Central memory CD8-positive, alpha-beta T cell (primary cell): Measurements from ENCODE around the gene PLEKHA4.
"Not testable (repeated sequence)": the region's sequence is repeated elsewhere in the genome, so short reads cannot be mapped to it uniquely, and the experiment has no call there.

Source experiments
- ATAC-seq: fragments of 150-1000 bp; cut with Tn5 transposase; replicated peaks from 2 replicates; pipeline ENCODE4 v1.10.0; 2022; ENCODE audit warnings: mild to moderate bottlenecking, moderate FRiP score, moderate number of reproducible peaks; ENCODE audit not compliant: poor library complexity, severe bottlenecking; ENCODE audit errors: extremely low read depth
- DNase-seq, 2 donors: peaks; one replicate each; pipeline ENCODE4 v3.0.0; 2021; ENCODE audit warnings: low spot score in 2 of 2
- H3K27ac Mint-ChIP-seq: one replicate; pipeline ENCODE4 v1.8.0; 2022; ENCODE audit warnings: low read depth, mild to moderate bottlenecking, moderate library complexity, mixed read lengths
- H3K27me3 Mint-ChIP-seq: one replicate; pipeline ENCODE4 v1.8.0; 2022; ENCODE audit warnings: mixed read lengths
- H3K36me3 Mint-ChIP-seq: one replicate; pipeline ENCODE4 v1.8.0; 2022; ENCODE audit warnings: mild to moderate bottlenecking, moderate library complexity, mixed read lengths; ENCODE audit not compliant: insufficient read depth
- H3K4me1 Mint-ChIP-seq: one replicate; pipeline ENCODE4 v1.8.0; 2022; ENCODE audit warnings: mixed read lengths
- H3K4me3 Mint-ChIP-seq: one replicate; pipeline ENCODE4 v1.8.0; 2022; ENCODE audit warnings: mild to moderate bottlenecking, moderate library complexity, mixed read lengths
- H3K9me3 Mint-ChIP-seq: one replicate; pipeline ENCODE4 v1.8.0; 2022; ENCODE audit warnings: mixed read lengths

Gene PLEKHA4

DNA sequence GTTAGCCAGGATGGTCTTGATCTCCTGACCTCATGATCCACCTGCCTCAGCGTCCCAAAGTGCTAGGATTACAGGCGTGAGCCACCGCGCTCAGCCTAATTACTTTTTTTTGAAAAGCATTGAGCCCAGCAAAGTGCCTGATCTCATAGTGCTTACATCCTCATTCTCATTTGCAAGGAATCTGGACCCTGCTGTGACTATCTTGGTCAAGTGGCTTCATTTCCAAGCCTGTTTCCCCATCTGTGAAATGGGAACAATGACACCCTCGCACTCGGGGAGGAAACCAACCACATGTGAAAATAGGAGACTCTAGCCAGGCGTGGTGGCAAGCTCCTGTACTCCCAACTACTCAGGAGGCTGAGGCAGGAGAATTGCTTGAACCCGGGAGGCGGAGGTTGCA, 1.6 kb upstream of the PLEKHA4 start:
- Mint-ChIP-seq H3K4me3 (no peak overlapping the region), H3K36me3 (peaks cover 34% of the 10 kb centered on the region), H3K9me3 (no peaks in the 10 kb centered on the region), H3K27ac (no peak overlapping the region), H3K27me3 (peaks cover 13% of the 10 kb centered on the region), H3K4me1 (peaks cover 30% of the 10 kb centered on the region)
- DNase-seq (no peak), ATAC-seq (no peak)

- no peak for DNase-seq
- ATAC-seq: no peak
- H3K27ac Mint-ChIP-seq: no peak overlapping the region
- H3K36me3 Mint-ChIP-seq: peaks cover 11% of the 10 kb centered on the region
- peaks cover 13% of the 10 kb centered on the region for H3K27me3 Mint-ChIP-seq
- H3K4me1 Mint-ChIP-seq: peaks cover 8% of the 10 kb centered on the region
- no peak overlapping the region for H3K4me3 Mint-ChIP-seq
- no peaks in the 10 kb centered on the region for H3K9me3 Mint-ChIP-seq
These were observed 687 bp downstream of the PLEKHA4 start for GRCh38 chr19:48867746-48868113.

GRCh38 chr19:48867123-48867745, 1.2 kb downstream of the PLEKHA4 start:
- ATAC-seq (no peak), DNase-seq (no peak)
- Mint-ChIP-seq H3K4me1 (peaks cover 3% of the 10 kb centered on the region), H3K36me3 (peaks cover 6% of the 10 kb centered on the region), H3K4me3 (no peak overlapping the region), H3K27me3 (peaks cover 13% of the 10 kb centered on the region), H3K27ac (no peak overlapping the region), H3K9me3 (no peaks in the 10 kb centered on the region)

DNA sequence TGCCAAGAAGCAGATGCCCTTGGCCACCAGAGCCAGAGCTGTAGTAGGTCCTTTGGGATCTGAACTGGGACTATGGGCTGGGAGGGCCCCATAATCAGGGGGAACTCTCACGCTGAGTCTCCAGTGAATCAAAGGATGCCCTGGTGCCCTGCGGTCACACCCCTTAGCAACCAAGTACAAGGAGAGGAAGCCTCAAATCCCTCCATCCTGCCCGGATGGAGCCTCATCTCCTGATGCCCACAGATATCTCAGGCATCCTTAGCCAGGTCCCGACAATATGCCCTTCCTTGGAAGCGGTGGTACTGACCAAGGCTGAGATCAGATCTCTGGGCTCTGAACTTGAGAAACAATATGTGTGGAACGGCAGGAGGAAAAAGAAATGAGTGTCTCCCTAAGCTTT, 1.7 kb downstream of the PLEKHA4 start:
- no peak for ATAC-seq
- Mint-ChIP-seq H3K9me3 (no peaks in the 10 kb centered on the region), H3K36me3 (peaks cover 1% of the 10 kb centered on the region), H3K27ac (no peak overlapping the region), H3K4me1 (no peaks in the 10 kb centered on the region), H3K4me3 (no peak overlapping the region), H3K27me3 (peaks cover 13% of the 10 kb centered on the region)
- no peak for DNase-seq

GRCh38 chr19:48862827-48863226, 5.6 kb downstream of the PLEKHA4 start:
- Mint-ChIP-seq H3K9me3 (no peaks in the 10 kb centered on the region), H3K27ac (no peak overlapping the region), H3K4me3 (no peak overlapping the region), H3K36me3 (no peaks in the 10 kb centered on the region), H3K4me1 (peaks cover 10% of the 10 kb centered on the region), H3K27me3 (peaks cover 13% of the 10 kb centered on the region)
- ATAC-seq (no peak), DNase-seq (no peak)

GRCh38 chr19:48861313-48861712, 7.1 kb downstream of the PLEKHA4 start:
- H3K36me3 Mint-ChIP-seq: no peaks in the 10 kb centered on the region
- no peak for ATAC-seq
- no peaks in the 10 kb centered on the region for H3K9me3 Mint-ChIP-seq
- peaks cover under 1% of the 10 kb centered on the region for H3K27me3 Mint-ChIP-seq
- no peak overlapping the region for H3K4me3 Mint-ChIP-seq
- DNase-seq: no peak
- no peak overlapping the region for H3K27ac Mint-ChIP-seq
- peaks cover 10% of the 10 kb centered on the region for H3K4me1 Mint-ChIP-seq

DNA sequence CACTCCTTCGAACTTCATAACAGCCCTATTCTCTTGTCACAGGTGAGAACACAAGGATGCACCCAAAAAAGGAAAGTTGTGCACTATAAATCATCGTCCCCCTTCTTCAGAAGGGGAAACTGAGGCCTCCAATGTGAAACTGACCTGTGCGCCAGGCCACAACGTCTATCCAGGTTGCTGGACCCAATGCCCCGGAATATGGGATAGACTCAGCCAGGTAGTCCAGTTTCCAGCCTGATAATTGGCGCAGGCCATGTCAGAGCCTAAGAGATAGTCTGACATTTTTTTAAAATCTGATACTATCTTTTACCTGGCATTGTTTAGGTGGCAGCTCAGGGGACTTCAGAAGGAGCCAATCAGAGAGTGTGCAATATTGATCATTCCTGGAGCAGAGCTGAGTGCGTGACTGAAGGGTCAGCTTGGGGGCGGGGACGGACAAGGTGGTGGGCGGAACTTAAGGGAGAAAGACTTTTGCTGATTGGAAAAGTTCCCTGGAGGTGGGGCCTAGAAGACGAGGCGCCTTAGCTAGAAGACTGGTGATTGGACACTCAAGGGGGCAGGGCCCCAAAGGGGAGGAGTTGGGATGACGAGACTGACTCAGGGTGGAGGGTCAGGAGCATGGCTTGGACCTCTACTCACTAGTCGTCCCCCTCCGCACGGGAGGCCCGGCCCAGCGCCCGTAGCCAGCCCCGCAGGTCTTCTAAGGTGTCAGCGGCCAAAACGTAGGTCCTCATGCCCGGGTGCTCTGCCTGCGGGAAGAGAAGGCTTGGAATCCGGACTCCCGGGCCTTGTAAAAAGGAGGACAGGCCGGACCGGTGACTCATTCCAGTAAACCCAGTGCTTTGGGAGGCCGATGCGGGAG, 8.5 kb downstream of the PLEKHA4 start:
- peak overlapping the region; percentile 90 for H3K27ac Mint-ChIP-seq
- peaks cover 10% of the 10 kb centered on the region for H3K4me1 Mint-ChIP-seq
- no peaks in the 10 kb centered on the region for H3K27me3 Mint-ChIP-seq
- no peaks in the 10 kb centered on the region for H3K36me3 Mint-ChIP-seq
- DNase-seq: no peak
- ATAC-seq: no peak
- H3K4me3 Mint-ChIP-seq: peak overlapping the region; percentile 86
- no peaks in the 10 kb centered on the region for H3K9me3 Mint-ChIP-seq

GRCh38 chr19:48858984-48859710, 9.3 kb downstream of the PLEKHA4 start:
- H3K36me3 Mint-ChIP-seq: no peaks in the 10 kb centered on the region
- H3K27ac Mint-ChIP-seq: peak overlapping the region; percentile 90
- ATAC-seq (peak; percentile 77), DNase-seq (peak; percentile 55 to 69)
- H3K4me1 Mint-ChIP-seq: peaks cover 10% of the 10 kb centered on the region
- H3K4me3 Mint-ChIP-seq: peak overlapping the region; percentile 86
- H3K27me3 Mint-ChIP-seq: no peaks in the 10 kb centered on the region
- no peaks in the 10 kb centered on the region for H3K9me3 Mint-ChIP-seq

GRCh38 chr19:48856921-48857320, 11.5 kb downstream of the PLEKHA4 start:
- Mint-ChIP-seq H3K27ac (no peak overlapping the region), H3K27me3 (no peaks in the 10 kb centered on the region), H3K36me3 (no peaks in the 10 kb centered on the region), H3K9me3 (no peaks in the 10 kb centered on the region), H3K4me1 (peaks cover 10% of the 10 kb centered on the region), H3K4me3 (no peak overlapping the region)
- ATAC-seq: no peak
- DNase-seq: no peak

GRCh38 chr19:48854103-48854502, 14.3 kb downstream of the PLEKHA4 start:
- no peak for DNase-seq
- ATAC-seq: no peak
- Mint-ChIP-seq H3K4me3 (no peak overlapping the region), H3K9me3 (no peaks in the 10 kb centered on the region), H3K27me3 (no peaks in the 10 kb centered on the region), H3K4me1 (peaks cover 6% of the 10 kb centered on the region), H3K27ac (no peak overlapping the region), H3K36me3 (no peaks in the 10 kb centered on the region)

GRCh38 chr19:48853483-48853882, 14.9 kb downstream of the PLEKHA4 start:
- peaks cover under 1% of the 10 kb centered on the region for H3K4me1 Mint-ChIP-seq
- H3K4me3 Mint-ChIP-seq: no peak overlapping the region
- no peak for DNase-seq
- no peaks in the 10 kb centered on the region for H3K36me3 Mint-ChIP-seq
- H3K27ac Mint-ChIP-seq: no peak overlapping the region
- H3K9me3 Mint-ChIP-seq: no peaks in the 10 kb centered on the region
- no peak for ATAC-seq
- H3K27me3 Mint-ChIP-seq: no peaks in the 10 kb centered on the region

DNA sequence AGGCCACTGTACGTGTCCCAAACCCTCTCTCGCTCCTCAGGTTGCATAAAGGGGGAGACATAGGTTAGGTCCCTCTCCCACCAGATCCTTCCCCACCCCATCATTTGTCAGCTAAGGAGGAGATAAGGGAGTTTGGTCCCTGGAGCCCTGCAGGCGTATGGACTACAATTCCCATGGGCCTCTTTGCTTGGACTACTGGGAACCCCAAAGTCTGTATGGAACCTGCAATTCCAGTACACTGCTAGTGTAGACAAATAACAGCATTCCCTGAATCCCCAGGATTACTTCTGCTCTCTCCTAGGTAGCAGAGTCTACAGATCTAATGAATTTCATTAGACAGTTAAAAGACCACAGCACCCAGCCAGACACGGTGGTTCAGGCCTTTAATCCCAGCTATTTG, 16.1 kb downstream of the PLEKHA4 start:
- no peak for ATAC-seq
- H3K9me3 Mint-ChIP-seq: no peaks in the 10 kb centered on the region
- H3K4me3 Mint-ChIP-seq: no peak overlapping the region
- no peak for DNase-seq
- no peak overlapping the region for H3K27ac Mint-ChIP-seq
- H3K4me1 Mint-ChIP-seq: no peaks in the 10 kb centered on the region
- no peaks in the 10 kb centered on the region for H3K27me3 Mint-ChIP-seq
- H3K36me3 Mint-ChIP-seq: no peaks in the 10 kb centered on the region

DNA sequence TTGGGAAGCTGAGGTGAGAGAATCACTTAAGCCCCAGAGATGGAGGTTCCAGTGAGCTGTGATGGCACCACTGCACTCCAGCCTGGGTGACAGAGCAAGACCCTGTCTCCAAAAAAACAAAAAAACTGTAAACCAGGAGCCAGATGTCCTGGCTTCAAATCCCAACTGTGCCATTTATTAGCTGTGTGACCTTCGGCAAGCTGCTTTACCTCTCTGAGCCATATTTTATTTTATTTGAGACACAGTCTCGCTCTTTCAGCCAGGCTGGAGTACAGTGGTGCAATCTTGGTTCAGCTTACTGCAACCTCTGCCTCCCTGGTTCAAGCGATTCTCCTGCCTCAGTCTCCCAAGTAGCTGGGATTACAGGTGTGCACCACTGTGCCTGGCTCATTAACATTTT, 21.8 kb downstream of the PLEKHA4 start:
- H3K36me3 Mint-ChIP-seq, H3K4me3 Mint-ChIP-seq, H3K27me3 Mint-ChIP-seq, ATAC-seq, H3K4me1 Mint-ChIP-seq, H3K9me3 Mint-ChIP-seq, H3K27ac Mint-ChIP-seq, DNase-seq: not testable (repeated sequence)
